ENCODE results near the gene POLH.

GRCh38 chr6:43608807-43609206, 32.8 kb downstream of the POLH start:
- no peak for TF ChIP-seq SP1 (IDR thresholded peaks at IDR 0.05)
- no peak for TF ChIP-seq FOXM1 (IDR thresholded peaks at IDR 0.05; ENCODE audit: borderline replicate concordance)
- TF ChIP-seq NFRKB (IDR thresholded peaks at IDR 0.05): no peak
- no peak for TF ChIP-seq SUZ12 (IDR thresholded peaks at IDR 0.05)
- TF ChIP-seq BHLHE40 (IDR thresholded peaks at IDR 0.05; ENCODE audit: borderline replicate concordance): no peak
- no peak for TF ChIP-seq L3MBTL2 (conservative IDR thresholded peaks at IDR 0.05)
- no peak for TF ChIP-seq ARNT (IDR thresholded peaks at IDR 0.05)
- TF ChIP-seq HDGF (IDR thresholded peaks at IDR 0.05; ENCODE audit: borderline replicate concordance): no peak
- no peak for TF ChIP-seq ELF4 (IDR thresholded peaks at IDR 0.05)
- TF ChIP-seq LEF1 (IDR thresholded peaks at IDR 0.05; ENCODE audit: borderline replicate concordance): no peak
- TF ChIP-seq PKNOX1 (IDR thresholded peaks at IDR 0.05): no peak
- no peak for TF ChIP-seq TARDBP (IDR thresholded peaks at IDR 0.05)
